ENCODE data around the gene TMEM81.

DNA sequence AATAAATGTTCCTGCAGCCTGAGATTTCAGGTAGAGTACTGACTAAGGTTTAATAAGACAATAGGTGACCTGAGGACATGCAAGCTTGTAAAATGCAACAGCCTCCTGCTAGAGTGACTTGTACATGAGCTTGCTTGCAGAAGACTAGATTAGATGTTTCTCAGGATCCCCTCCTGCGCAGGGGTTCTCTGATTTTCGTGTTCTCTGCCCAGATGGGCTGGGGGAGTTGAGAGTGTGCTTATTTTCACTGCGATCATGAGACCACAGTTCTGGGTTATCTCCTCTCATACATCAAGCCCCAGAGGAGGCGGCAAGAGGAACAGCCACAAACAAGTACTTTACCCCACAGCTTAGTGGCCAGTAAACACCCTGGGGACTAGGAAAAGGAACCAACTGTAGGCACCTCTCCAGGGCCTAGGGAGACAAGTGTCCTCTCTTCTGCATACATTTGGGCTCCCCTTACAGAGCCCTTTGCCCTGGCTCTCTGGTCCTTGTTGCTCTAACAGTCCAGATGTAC is 8.0 kb downstream of the TMEM81 start:
- TF ChIP-seq EZH2 (IDR thresholded peaks at IDR 0.05; ENCODE audit: low read length, missing control alignments) = no peak
- TF ChIP-seq, protein P1, sequence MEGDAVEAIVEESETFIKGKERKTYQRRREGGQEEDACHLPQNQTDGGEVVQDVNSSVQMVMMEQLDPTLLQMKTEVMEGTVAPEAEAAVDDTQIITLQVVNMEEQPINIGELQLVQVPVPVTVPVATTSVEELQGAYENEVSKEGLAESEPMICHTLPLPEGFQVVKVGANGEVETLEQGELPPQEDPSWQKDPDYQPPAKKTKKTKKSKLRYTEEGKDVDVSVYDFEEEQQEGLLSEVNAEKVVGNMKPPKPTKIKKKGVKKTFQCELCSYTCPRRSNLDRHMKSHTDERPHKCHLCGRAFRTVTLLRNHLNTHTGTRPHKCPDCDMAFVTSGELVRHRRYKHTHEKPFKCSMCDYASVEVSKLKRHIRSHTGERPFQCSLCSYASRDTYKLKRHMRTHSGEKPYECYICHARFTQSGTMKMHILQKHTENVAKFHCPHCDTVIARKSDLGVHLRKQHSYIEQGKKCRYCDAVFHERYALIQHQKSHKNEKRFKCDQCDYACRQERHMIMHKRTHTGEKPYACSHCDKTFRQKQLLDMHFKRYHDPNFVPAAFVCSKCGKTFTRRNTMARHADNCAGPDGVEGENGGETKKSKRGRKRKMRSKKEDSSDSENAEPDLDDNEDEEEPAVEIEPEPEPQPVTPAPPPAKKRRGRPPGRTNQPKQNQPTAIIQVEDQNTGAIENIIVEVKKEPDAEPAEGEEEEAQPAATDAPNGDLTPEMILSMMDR (conservative IDR thresholded peaks at IDR 0.05 in 1 of 2, IDR thresholded peaks at IDR 0.05 in 1 of 2; ENCODE audit: low read depth in 1 of 2, low read length in 2 of 2) = no peak

Data from fibroblast of lung (primary cell).